ENCODE measurements around the gene UBE2F.

Gene UBE2F, protein sequence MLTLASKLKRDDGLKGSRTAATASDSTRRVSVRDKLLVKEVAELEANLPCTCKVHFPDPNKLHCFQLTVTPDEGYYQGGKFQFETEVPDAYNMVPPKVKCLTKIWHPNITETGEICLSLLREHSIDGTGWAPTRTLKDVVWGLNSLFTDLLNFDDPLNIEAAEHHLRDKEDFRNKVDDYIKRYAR

DNA sequence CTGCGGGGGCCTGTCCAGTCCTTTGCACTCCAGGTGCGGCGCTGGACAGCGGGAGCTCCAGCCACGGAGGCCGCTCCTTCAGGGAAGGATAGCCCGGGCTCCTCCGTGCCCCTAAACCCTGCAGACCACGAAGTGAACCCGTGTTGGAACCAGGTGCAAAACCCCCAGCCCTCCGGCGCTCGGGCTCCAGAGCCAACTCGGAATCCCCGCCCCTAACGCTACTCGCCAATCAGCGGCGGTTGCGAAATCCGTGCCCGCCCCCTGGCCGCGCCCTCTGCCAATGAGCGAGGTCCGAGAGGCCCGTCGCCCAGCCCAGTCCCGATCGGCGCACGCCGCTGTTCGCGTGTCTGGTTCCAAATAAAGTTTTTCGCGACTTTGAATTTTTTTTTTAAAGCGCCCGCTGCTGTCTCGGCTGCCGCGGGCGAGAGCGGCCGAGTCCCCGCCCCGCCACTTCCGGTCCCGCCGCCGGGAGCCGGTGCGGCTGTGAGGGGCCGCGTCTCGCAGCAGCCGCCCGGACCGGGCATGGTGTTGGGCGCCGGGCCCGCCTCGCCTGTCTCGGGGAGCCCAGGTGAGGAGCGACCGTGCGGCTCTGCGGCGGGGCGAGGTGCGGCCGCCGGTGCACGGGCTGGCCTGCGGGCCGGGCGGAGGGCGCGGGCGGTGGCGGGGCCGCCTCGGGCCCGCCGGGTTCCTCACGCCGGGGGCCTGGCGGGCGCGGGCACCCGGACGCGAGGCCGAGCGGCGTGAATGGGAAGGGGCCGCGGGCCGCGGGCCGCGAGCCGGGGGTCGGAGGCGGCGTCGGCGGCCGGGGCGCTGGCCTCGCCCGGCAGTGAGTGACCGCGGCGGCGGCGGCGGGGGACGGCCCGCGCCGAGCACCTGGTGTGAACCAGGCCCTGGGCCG is at the start of gene UBE2F:
Gene UBE2F (plus strand): TSS at position 450 of the 898 bp plus-strand sequence. CDS start 6,094 bp downstream, outside the sequence.
- peaks cover 15% of the 10 kb centered on the region for H3K4me1 ChIP-seq (ENCODE audit: control insufficient read depth, insufficient read depth, low read length)
- H3K4me3 ChIP-seq (ENCODE audit: low read depth, low read length), result peak within 1 kb of the TSS; percentile 89
- peak within 1 kb of the TSS; percentile 65; the same call in 1 of the 2 replicates for H3K9ac ChIP-seq (ENCODE audit: low read depth, low read length)
- H3K27ac ChIP-seq (ENCODE audit: low read depth, low read length), result peak within 1 kb of the TSS; percentile 48
- H3K9me3 ChIP-seq (ENCODE audit: control insufficient read depth, insufficient read depth, low read length), result peaks cover 11% of the 10 kb centered on the region
- 0 out of 2 replicates have a peak, but pooled peaks cover 3% of the 10 kb centered on the region for H3K36me3 ChIP-seq (ENCODE audit: control insufficient read depth, insufficient read depth, low read length)
- H3K27me3 ChIP-seq (ENCODE audit: control insufficient read depth, insufficient read depth, low read length), result no peaks in the 10 kb centered on the region

DNA sequence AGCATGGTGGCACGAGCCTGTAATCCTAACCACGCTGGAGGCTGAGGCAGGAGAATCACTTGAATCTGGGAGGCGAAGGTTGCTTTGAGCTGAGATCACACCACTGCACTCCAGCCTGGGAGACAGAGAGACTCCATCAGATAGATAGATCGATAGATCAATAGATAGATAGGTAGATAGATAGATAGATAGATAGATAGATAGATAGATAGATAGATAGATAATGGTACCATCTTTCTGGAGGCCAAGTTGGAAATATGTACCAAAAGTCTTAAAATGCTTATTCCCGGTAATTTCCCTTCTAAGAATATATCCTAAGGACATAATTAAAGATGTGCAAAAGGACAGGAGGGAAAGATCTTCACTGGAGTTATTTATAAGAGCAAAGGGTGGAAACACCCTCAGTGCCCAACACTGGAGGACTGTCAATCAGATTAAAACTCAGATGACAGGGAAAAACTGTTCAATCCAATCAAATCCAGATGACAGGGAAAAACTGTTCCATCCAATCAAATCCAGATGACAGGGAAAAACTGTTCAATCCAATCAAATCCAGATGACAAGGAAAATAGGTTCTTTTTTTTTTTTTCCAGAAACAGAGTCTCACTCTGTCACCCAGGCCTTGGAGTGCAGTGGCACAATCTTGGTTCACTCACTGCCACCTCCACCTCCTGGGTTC is 49.0 kb upstream of the UBE2F start:
- H3K27me3 ChIP-seq (ENCODE audit: control insufficient read depth, insufficient read depth, low read length), result no peaks in the 10 kb centered on the region
- H3K4me3 ChIP-seq (ENCODE audit: low read depth, low read length), result no peak overlapping the region
- H3K36me3 ChIP-seq (ENCODE audit: control insufficient read depth, insufficient read depth, low read length), result no peaks in the 10 kb centered on the region
- peaks cover 1% of the 10 kb centered on the region; the same call in 1 of the 2 replicates for H3K4me1 ChIP-seq (ENCODE audit: control insufficient read depth, insufficient read depth, low read length)
- no peak overlapping the region for H3K27ac ChIP-seq (ENCODE audit: low read depth, low read length)
- H3K9ac ChIP-seq (ENCODE audit: low read depth, low read length), result no peak overlapping the region
- no peaks in the 10 kb centered on the region for H3K9me3 ChIP-seq (ENCODE audit: control insufficient read depth, insufficient read depth, low read length)

DNA sequence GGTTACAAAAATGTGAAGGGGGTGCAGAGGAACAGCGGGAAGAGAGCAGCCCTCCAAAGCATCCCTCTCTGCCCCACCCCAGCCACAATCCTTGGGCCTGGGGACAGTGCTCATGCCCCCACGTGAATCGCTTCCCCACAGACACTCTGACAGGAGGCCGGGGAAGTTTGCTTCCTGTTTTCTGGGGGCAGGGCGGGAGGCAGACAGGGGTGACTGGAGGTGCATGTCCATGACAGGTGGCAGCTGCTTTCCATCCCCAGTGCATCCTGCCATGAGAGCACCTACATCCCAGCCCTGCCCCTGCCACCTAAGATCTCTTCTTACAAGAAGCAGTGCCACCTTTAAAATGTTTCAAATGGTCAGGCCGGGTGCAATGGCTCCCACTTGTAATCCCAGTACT is 47.2 kb upstream of the UBE2F start:
- Histone ChIP-seq H3K36me3 (ENCODE audit: control insufficient read depth, insufficient read depth, low read length) (no peaks in the 10 kb centered on the region), H3K4me3 (ENCODE audit: low read depth, low read length) (no peak overlapping the region), H3K9me3 (ENCODE audit: control insufficient read depth, insufficient read depth, low read length) (no peaks in the 10 kb centered on the region), H3K27me3 (ENCODE audit: control insufficient read depth, insufficient read depth, low read length) (no peaks in the 10 kb centered on the region), H3K27ac (ENCODE audit: low read depth, low read length) (no peak overlapping the region), H3K9ac (ENCODE audit: low read depth, low read length) (no peak overlapping the region), H3K4me1 (ENCODE audit: control insufficient read depth, insufficient read depth, low read length) (peaks cover 5% of the 10 kb centered on the region; the same call in 1 of the 2 replicates)

DNA sequence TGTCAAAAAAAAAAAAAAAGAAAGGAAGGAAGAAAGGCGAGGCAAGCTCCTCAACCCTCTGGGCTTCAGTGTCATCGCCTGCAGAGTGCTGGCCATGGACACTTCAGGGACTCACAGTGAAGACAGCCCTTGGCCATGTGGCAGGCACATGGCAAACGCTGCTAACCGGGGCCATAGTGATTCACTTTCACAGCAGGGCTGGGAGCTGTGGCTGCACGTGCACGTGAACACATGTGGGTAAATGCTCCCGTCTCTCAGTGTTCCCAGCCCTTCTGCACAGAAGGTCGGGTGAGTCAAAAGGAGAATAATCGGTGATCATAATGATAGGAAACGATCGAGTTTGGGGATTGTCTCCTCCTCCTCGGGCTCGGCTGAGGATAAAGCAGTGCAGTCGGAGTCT is 46.1 kb upstream of the UBE2F start:
- Histone ChIP-seq H3K27me3 (ENCODE audit: control insufficient read depth, insufficient read depth, low read length) (no peaks in the 10 kb centered on the region), H3K9ac (ENCODE audit: low read depth, low read length) (no peak overlapping the region), H3K36me3 (ENCODE audit: control insufficient read depth, insufficient read depth, low read length) (no peaks in the 10 kb centered on the region), H3K4me3 (ENCODE audit: low read depth, low read length) (no peak overlapping the region), H3K9me3 (ENCODE audit: control insufficient read depth, insufficient read depth, low read length) (no peaks in the 10 kb centered on the region), H3K4me1 (ENCODE audit: control insufficient read depth, insufficient read depth, low read length) (peaks cover 5% of the 10 kb centered on the region; the same call in 1 of the 2 replicates), H3K27ac (ENCODE audit: low read depth, low read length) (no peak overlapping the region)

DNA sequence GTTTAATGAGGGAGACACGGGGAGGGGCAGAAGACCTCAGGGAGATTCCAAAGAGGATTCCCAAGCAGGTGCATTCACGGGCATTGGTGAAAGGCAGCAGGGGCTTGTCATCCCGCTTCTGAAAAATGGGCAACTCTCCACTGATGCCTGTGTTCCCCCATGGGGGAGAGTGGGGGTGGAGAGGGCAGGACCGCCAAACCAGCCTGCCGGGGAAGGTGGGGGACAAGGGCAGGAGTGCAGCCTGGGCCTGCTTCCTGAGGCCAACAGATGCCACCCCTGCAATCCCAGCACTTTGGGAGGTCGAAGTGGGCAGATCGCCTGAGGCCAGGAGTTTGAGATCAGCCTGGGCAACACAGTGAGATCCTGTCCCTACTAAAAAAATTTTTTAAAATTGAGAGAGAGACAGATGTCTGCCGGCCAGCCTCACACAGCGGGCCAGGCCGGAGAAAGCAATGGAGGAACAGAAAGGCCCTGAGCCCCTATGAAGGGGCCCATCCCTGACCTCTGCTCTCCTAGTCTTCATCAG is 44.8 kb upstream of the UBE2F start:
- no peak overlapping the region for H3K27ac ChIP-seq (ENCODE audit: low read depth, low read length)
- H3K27me3 ChIP-seq (ENCODE audit: control insufficient read depth, insufficient read depth, low read length), result no peaks in the 10 kb centered on the region
- H3K4me1 ChIP-seq (ENCODE audit: control insufficient read depth, insufficient read depth, low read length), result peaks cover 5% of the 10 kb centered on the region; the same call in 1 of the 2 replicates
- H3K9me3 ChIP-seq (ENCODE audit: control insufficient read depth, insufficient read depth, low read length), result no peaks in the 10 kb centered on the region
- H3K9ac ChIP-seq (ENCODE audit: low read depth, low read length), result no peak overlapping the region
- no peak overlapping the region for H3K4me3 ChIP-seq (ENCODE audit: low read depth, low read length)
- no peaks in the 10 kb centered on the region for H3K36me3 ChIP-seq (ENCODE audit: control insufficient read depth, insufficient read depth, low read length)

DNA sequence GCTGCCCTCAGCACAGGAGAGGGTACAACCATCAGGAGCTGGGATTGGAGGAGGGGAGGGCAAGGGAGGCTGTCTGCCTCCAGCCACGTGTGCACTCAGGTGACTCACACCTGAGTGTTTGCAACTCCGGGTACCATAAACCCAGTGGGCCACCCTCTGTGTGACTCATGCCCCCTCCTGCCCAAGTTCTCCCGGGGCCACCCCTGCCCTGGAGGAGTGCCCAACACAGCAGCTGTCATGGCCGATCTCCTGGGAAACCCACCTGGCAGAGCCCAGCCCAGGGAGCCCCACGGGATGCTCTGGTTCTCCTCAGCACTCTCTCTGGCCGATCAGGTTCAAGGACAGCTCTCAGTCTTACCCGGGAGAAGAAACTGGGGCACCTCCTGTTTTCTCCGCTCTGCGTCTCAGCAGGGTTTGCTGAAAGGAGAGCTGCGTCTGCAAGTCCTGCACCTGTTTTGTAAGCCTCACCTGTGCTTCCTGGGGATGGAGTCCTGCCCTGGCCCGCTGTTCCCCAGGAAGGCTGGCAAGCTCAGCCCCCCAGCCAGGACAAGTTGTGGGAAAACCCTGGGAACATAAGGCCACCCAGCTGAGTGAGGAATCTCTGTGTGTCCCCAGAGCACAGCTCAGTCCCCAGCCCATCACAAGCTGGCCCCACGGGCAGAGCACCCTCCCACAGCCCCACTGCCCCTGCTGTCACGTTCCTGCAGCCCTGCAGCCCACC is 44.0 kb upstream of the UBE2F start:
- Histone ChIP-seq H3K27ac (ENCODE audit: low read depth, low read length) (no peak overlapping the region), H3K9me3 (ENCODE audit: control insufficient read depth, insufficient read depth, low read length) (no peaks in the 10 kb centered on the region), H3K9ac (ENCODE audit: low read depth, low read length) (no peak overlapping the region), H3K36me3 (ENCODE audit: control insufficient read depth, insufficient read depth, low read length) (no peaks in the 10 kb centered on the region), H3K27me3 (ENCODE audit: control insufficient read depth, insufficient read depth, low read length) (no peaks in the 10 kb centered on the region), H3K4me3 (ENCODE audit: low read depth, low read length) (no peak overlapping the region), H3K4me1 (ENCODE audit: control insufficient read depth, insufficient read depth, low read length) (peaks cover 5% of the 10 kb centered on the region; the same call in 1 of the 2 replicates)

DNA sequence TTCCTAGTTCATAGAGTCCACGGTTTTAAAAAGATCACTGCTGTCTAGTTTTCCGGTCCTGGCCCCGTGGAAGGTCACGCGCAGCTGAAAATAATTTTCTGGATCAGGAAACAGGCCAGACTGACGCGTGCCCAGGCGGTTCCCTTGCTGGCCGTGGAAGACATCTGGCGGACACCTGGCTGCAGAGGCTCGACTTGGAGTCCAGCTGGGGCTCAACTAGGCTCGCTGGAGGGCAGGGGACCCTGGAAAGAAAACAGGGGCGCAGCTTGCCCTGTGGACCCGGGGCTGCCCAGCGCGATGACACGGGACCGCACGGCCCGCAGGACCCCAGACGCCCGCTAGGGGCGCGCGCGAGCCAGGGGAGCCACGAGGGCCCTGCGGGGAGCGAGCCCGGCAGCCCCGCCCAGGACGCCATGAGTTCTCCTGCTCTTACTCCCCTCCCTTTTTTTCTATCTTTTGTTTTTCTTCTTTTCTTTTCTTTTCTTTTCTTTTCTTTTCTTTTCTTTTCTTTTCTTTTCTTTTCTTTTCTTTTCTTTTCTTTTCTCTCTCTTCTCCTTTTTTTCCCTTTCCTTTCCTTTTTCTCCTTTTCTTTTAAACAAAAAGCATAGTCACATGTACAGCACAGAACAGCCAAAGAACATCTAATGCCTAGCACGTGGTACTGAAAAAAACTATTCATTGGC is 43.2 kb upstream of the UBE2F start:
- Histone ChIP-seq H3K4me3 (ENCODE audit: low read depth, low read length) (no peak overlapping the region), H3K27ac (ENCODE audit: low read depth, low read length) (no peak overlapping the region), H3K4me1 (ENCODE audit: control insufficient read depth, insufficient read depth, low read length) (peaks cover 5% of the 10 kb centered on the region; the same call in 1 of the 2 replicates), H3K36me3 (ENCODE audit: control insufficient read depth, insufficient read depth, low read length) (no peaks in the 10 kb centered on the region), H3K27me3 (ENCODE audit: control insufficient read depth, insufficient read depth, low read length) (no peaks in the 10 kb centered on the region), H3K9ac (ENCODE audit: low read depth, low read length) (no peak overlapping the region), H3K9me3 (ENCODE audit: control insufficient read depth, insufficient read depth, low read length) (no peaks in the 10 kb centered on the region)

DNA sequence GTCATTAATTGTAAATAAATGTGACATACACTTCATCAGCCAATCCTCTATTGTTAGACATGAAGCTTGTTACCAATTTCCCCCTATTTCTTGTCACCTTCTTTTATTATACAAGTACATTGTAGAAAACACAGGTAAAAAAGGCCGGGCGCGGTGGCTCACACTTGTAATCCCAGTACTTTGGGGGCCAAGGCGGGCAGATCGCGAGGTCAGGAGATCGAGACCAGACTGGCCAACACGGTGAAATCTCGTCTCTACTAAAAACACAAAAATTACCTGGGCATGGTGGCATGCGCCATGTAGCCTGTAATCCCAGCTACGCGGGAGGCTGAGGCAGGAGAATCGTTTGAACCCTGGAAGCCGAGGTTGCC is 42.7 kb upstream of the UBE2F start:
- H3K4me1 ChIP-seq (ENCODE audit: control insufficient read depth, insufficient read depth, low read length), result peaks cover 5% of the 10 kb centered on the region; the same call in 1 of the 2 replicates
- H3K27me3 ChIP-seq (ENCODE audit: control insufficient read depth, insufficient read depth, low read length), result no peaks in the 10 kb centered on the region
- H3K9me3 ChIP-seq (ENCODE audit: control insufficient read depth, insufficient read depth, low read length), result no peaks in the 10 kb centered on the region
- no peak overlapping the region for H3K27ac ChIP-seq (ENCODE audit: low read depth, low read length)
- H3K4me3 ChIP-seq (ENCODE audit: low read depth, low read length), result no peak overlapping the region
- H3K36me3 ChIP-seq (ENCODE audit: control insufficient read depth, insufficient read depth, low read length), result no peaks in the 10 kb centered on the region
- no peak overlapping the region for H3K9ac ChIP-seq (ENCODE audit: low read depth, low read length)

DNA sequence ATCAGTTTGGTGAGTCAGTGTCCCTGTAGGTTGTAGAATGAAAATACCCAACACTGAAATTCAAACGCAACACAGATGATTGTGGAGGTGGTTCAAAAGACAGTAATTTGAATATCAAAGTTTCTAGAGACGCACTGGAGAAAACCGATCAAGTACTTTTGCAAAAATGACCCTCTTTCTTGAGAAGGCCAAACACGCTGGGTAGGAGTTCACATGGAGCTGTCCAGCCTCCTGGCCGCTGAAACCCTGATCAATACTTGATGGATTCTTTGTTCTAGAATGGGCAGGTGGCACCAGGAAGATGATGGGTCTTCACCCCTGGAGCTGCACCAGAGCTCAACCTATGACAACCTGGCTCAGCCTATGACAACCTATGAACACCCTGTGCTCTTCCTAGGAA is 39.7 kb upstream of the UBE2F start:
- H3K4me1 ChIP-seq (ENCODE audit: control insufficient read depth, insufficient read depth, low read length), result peaks cover 5% of the 10 kb centered on the region; the same call in 1 of the 2 replicates
- no peak overlapping the region for H3K4me3 ChIP-seq (ENCODE audit: low read depth, low read length)
- H3K27ac ChIP-seq (ENCODE audit: low read depth, low read length), result no peak overlapping the region
- H3K9ac ChIP-seq (ENCODE audit: low read depth, low read length), result no peak overlapping the region
- H3K27me3 ChIP-seq (ENCODE audit: control insufficient read depth, insufficient read depth, low read length), result no peaks in the 10 kb centered on the region
- no peaks in the 10 kb centered on the region; the same call in 1 of the 2 replicates for H3K9me3 ChIP-seq (ENCODE audit: control insufficient read depth, insufficient read depth, low read length)
- no peaks in the 10 kb centered on the region for H3K36me3 ChIP-seq (ENCODE audit: control insufficient read depth, insufficient read depth, low read length)

DNA sequence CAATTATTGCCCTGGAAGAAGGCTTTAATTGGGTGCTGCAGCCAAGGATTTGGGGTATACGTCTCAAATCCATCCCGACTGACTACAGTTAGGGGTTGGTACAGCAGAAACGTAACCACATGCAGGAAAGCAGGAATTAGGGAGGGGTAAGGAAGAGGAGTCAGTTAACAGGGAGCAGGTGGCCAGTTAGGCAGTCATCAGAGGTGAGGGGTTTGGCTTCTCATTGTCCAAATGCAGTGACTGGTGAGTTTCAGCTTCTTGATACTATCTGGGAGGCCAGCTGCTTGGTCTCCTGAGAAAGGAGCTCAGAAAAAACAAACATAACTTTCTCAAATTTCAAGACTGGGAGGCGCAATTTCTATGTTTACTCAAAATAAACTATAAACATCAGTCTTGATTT is 38.8 kb upstream of the UBE2F start:
- Histone ChIP-seq H3K27me3 (ENCODE audit: control insufficient read depth, insufficient read depth, low read length) (no peaks in the 10 kb centered on the region), H3K27ac (ENCODE audit: low read depth, low read length) (no peak overlapping the region), H3K4me1 (ENCODE audit: control insufficient read depth, insufficient read depth, low read length) (peaks cover 3% of the 10 kb centered on the region; the same call in 1 of the 2 replicates), H3K9ac (ENCODE audit: low read depth, low read length) (no peak overlapping the region), H3K36me3 (ENCODE audit: control insufficient read depth, insufficient read depth, low read length) (no peaks in the 10 kb centered on the region), H3K9me3 (ENCODE audit: control insufficient read depth, insufficient read depth, low read length) (no peaks in the 10 kb centered on the region; the same call in 1 of the 2 replicates), H3K4me3 (ENCODE audit: low read depth, low read length) (no peak overlapping the region)

Data from HUES48 (cell line).